Stomach (tissue), 4 donors: ENCODE measurements around the gene CCNE1.

Source experiments
- EP300 ChIP-seq: sonication (generic); formaldehyde crosslinking; IDR thresholded peaks from one replicate; pipeline ENCODE4 v1.6.1; 2017; ENCODE audit warnings: antibody characterized with exemption
- POLR2A ChIP-seq, 4 donors: fragments of 450-650 bp; IDR thresholded peaks; one replicate each; pipeline ENCODE4 v1.6.1; 2016; ENCODE audit warnings: antibody characterized with exemption in 4 of 4, control low read depth in 2 of 4, mild to moderate bottlenecking in 1 of 4, moderate library complexity in 1 of 4
- TF ChIP-seq, protein P1 (sequence below), 7 experiments: fragments of 450-650 bp in 4 of 7; fragments of 200-600 bp in 3 of 7; sonication (generic) in 3 of 7; IDR thresholded peaks; one replicate each; pipeline ENCODE4 v1.5.1; 2016 to 2019; ENCODE audit warnings: antibody characterized with exemption in 7 of 7, control low read depth in 2 of 7, mild to moderate bottlenecking in 1 of 7

DNA sequence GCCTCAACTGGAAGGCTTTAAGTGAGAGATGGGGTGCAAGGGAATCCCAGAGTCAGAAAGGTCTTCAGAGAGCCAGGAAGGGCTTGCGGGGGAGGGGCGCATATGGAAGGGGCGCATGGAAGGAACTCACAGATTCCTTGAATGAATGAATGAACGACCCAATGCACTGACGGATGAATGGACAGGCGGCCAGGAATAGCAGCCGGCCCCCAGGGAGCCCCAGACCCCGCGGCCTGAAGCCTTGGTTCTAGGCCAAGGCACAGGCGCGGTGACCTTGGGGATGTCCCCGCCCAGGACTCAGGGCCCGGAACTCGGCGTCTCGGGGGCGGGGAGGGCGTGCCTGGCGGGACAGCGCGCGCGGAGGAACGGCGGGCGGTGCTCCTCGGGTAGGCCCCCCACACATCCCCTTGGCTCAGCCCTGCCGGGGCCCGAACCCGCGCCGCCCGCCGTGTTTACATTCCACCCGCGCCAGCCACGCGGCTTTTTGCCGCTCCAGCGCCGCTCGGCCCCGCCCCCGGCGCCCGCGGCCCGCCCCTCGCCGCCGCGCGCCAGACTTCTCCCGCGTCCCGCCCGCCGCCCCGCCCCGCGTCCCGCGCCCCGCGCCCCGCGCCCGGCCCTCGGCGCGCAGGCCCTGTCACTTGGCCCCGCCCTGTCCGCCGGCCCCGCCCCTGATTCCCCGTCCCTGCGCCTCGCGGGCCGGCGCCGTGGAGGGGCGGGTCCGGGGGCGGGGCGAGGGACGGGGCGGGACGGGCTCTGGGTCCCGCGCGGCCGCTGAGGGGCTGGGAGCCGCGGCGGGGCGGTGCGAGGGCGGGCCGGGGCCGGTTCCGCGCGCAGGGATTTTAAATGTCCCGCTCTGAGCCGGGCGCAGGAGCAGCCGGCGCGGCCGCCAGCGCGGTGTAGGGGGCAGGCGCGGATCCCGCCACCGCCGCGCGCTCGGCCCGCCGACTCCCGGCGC, at the start of gene CCNE1:
- TF ChIP-seq EP300, result no peak
- no peak for TF ChIP-seq POLR2A (IDR thresholded peaks at IDR 0.05)
- TF ChIP-seq, protein P1, sequence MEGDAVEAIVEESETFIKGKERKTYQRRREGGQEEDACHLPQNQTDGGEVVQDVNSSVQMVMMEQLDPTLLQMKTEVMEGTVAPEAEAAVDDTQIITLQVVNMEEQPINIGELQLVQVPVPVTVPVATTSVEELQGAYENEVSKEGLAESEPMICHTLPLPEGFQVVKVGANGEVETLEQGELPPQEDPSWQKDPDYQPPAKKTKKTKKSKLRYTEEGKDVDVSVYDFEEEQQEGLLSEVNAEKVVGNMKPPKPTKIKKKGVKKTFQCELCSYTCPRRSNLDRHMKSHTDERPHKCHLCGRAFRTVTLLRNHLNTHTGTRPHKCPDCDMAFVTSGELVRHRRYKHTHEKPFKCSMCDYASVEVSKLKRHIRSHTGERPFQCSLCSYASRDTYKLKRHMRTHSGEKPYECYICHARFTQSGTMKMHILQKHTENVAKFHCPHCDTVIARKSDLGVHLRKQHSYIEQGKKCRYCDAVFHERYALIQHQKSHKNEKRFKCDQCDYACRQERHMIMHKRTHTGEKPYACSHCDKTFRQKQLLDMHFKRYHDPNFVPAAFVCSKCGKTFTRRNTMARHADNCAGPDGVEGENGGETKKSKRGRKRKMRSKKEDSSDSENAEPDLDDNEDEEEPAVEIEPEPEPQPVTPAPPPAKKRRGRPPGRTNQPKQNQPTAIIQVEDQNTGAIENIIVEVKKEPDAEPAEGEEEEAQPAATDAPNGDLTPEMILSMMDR (IDR thresholded peaks at IDR 0.05), result no peak
